Dendritic cell treated with granulocyte-macrophage colony-stimulating factor and Interleukin-4, amounts not matched to agents 40 ng/mL and 50 ng/mL, for 4 days (primary cell): ENCODE data around the gene CUL7.
A peak's percentile ranks its signal among the peaks of the same experiment; 100 is the strongest.

Experiments
- H3K27ac Mint-ChIP-seq: one replicate; pipeline ENCODE4 v1.8.0; 2022; ENCODE audit warnings: mild to moderate bottlenecking, mixed read lengths
- H3K27me3 Mint-ChIP-seq: one replicate; pipeline ENCODE4 v1.8.0; 2022; ENCODE audit warnings: mild to moderate bottlenecking, mixed read lengths
- H3K36me3 Mint-ChIP-seq: one replicate; pipeline ENCODE4 v1.8.0; 2022; ENCODE audit warnings: low read depth, mixed read lengths
- H3K4me1 Mint-ChIP-seq: one replicate; pipeline ENCODE4 v1.8.0; 2022; ENCODE audit warnings: low read depth, mixed read lengths
- H3K4me3 Mint-ChIP-seq: one replicate; pipeline ENCODE4 v1.8.0; 2022; ENCODE audit warnings: mild to moderate bottlenecking, moderate library complexity, mixed read lengths
- H3K9me3 Mint-ChIP-seq: one replicate; pipeline ENCODE4 v1.8.0; 2022; ENCODE audit warnings: mixed read lengths
- intact Hi-C: fragments of 100-400 bp; cut with micrococcal nuclease; formaldehyde crosslinking; loops from one replicate; pipeline ENCODE4 v1.15.0; 2022

Gene CUL7

DNA sequence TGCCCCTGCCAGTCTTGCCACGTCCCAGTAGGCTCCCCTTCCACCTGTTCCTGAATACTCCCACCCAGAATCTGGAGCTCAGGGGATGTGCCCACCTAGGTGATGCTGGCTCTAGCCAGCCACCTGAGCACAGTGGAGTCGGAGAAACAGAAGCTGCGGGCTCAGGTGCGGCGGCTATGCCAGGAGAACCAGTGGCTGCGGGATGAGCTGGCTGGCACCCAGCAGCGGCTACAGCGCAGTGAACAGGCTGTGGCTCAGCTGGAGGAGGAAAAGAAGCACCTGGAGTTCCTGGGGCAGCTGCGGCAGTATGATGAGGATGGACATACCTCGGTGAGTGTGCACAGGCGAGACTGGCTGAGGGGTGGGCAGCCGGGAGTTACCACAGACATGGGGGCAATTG, 9.2 kb upstream of the CUL7 start:
- H3K4me3 Mint-ChIP-seq: no peak overlapping the region
- H3K36me3 Mint-ChIP-seq: peaks cover 36% of the 10 kb centered on the region
- H3K27me3 Mint-ChIP-seq: no peaks in the 10 kb centered on the region
- intact Hi-C loops: no loop called here
- peaks cover 27% of the 10 kb centered on the region for H3K4me1 Mint-ChIP-seq
- H3K9me3 Mint-ChIP-seq: no peaks in the 10 kb centered on the region
- no peak overlapping the region for H3K27ac Mint-ChIP-seq

DNA sequence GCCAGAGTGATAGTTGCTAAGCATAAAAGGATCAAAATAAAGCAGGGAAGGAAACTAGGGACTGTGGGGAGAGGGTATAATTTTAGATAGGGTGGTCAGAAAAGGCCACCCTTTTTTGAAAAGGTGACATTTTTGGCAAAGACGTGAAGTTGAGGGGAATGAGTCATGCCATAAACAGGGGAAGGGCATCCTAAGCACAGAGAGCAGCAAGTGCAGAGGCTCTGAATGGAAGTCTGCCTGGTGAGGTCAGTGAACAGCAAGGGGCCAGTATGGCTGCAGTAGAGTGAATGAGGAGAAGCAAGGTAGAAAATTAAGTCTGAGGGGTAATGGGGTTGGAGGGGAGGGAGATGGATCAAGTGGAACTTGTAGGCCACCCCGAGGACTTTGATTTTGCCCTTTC, 8.2 kb upstream of the CUL7 start:
- no peak overlapping the region for H3K4me3 Mint-ChIP-seq
- H3K4me1 Mint-ChIP-seq: peaks cover 28% of the 10 kb centered on the region
- no peak overlapping the region for H3K27ac Mint-ChIP-seq
- H3K36me3 Mint-ChIP-seq: peaks cover 45% of the 10 kb centered on the region
- no peaks in the 10 kb centered on the region for H3K27me3 Mint-ChIP-seq
- intact Hi-C loops: no loop called here
- H3K9me3 Mint-ChIP-seq: no peaks in the 10 kb centered on the region

DNA sequence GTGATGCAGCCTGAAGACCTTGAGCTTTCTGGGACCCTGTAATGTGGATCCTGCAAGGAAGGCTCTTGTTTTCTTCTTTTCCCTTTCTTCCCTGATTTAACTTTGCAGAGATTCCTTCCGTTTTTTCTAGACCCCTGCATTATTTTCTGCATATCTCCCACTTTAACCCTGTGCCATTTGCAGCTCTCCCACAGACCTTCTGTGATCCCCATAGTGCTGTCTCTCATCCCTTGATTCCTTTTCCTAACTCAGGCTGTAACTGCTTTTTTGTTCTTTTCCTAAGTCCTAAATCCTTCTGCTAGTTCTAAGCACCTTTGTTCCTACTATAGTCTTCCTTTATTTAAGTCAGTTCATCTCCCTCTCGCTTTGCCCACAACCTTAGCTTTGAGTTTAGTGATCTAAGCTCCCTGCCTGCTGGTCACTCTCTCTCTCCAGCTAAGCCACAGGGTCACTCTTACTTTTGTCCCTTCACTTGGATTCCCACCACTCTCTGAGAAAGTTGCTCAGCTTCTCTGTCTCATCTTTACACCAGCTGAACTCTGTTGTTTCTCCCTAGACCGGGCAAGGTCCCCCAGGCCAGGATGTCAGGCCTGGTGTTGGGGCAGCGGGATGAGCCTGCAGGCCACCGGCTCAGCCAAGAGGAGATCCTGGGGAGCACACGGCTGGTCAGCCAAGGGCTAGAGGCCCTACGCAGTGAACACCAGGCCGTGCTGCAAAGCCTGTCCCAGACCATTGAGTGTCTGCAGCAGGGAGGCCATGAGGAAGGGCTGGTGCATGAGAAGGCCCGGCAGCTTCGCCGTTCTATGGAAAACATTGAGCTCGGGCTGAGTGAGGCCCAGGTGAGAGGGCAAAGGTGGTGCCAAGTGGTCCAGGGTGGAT, 7.3 kb upstream of the CUL7 start:
- H3K4me3 Mint-ChIP-seq: no peak overlapping the region
- no peaks in the 10 kb centered on the region for H3K9me3 Mint-ChIP-seq
- intact Hi-C loops: no loop called here
- H3K27ac Mint-ChIP-seq: no peak overlapping the region
- H3K4me1 Mint-ChIP-seq: peaks cover 28% of the 10 kb centered on the region
- no peaks in the 10 kb centered on the region for H3K27me3 Mint-ChIP-seq
- peaks cover 44% of the 10 kb centered on the region for H3K36me3 Mint-ChIP-seq

DNA sequence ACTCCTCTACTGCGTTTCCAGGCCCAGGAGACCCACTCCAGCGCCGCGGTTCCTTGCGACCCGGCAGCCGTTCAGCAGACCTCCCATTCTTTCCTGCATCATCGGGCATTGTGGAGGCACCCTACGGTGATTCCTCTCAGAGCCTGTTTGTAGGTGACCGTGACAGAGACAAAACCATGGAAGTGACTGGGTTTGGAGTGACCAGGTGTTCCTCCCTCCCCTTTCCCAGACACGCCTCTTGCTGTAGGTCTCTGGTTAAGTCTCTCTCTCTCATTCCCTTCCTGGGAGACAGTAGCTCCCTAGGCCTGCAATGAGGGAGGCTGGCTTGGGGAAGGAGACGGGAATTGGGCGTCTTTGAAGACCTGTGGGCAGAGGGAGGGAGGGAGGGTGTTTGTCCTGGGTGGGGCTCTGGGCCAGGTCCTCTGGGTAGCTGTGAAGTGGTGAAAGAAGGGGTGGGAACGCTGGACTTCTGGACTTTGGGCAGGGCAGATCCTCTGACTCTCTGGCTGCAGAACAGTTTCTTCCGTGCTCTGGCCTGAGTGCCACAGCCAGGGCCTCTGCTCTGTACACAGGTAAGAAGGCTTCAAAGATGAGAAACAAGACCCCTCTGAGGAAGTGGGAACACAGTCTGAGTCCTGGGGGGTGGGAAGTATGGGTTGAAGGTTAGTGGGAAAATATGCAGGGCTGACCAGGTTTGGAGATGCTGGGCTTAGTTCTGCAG, 6.5 kb upstream of the CUL7 start:
- Mint-ChIP-seq H3K27me3 (no peaks in the 10 kb centered on the region), H3K9me3 (no peaks in the 10 kb centered on the region), H3K27ac (peak overlapping the region; percentile 97), H3K4me3 (peak overlapping the region; percentile 91), H3K36me3 (peaks cover 46% of the 10 kb centered on the region), H3K4me1 (peaks cover 28% of the 10 kb centered on the region)
- intact Hi-C loops: no loop called here

DNA sequence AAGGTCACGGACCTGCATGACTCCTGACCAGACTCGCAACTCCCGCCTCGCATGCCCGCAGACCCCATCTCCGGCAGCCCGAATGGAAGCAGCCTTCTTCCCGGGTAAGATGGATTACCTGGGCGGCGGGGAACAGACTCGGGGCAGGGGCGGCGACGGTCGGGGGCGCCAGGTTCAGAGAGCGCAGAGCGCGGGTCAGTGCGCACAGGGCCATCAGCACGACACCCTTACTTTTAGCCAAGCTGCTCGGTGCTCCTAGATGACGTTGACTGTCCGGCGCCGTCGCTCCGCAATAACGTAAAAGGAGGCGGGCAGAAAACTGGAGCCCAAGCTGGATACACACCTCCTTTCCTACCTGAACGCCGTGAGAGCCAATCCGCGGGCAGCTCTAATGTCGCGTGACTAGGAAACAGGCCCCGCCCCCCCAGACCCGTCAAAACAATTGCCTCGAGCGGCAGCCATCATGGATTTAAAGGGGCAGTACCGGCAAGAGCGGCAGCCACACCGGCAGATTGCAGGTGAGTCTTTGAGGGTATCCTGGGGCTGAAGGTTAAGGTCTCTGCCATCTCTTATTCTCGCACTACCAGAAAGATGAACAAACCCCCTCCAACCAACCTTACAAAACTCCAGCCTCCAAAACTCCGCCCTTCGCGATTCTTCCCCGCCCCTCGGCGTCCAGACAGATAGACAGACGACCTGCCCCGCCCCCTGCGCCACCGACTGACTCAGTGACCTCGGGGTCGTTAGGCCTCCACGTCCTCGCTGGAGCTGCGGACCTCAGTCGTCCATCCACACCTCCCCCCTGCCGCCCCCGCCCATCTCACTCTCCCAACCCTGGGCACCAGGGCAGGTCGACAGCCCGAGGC, 5.8 kb upstream of the CUL7 start, which contains the start of the genes KLC4 and MRPL2:
TSS of gene KLC4 (plus strand) at position 464 of the 866 bp plus-strand sequence. CDS start 1,705 bp downstream, outside the sequence.
TSS of gene MRPL2 (minus strand) at position 267 of the 866 bp plus-strand sequence. CDS start at position 214, 53 bp downstream.
- H3K4me3 Mint-ChIP-seq: peak within 1 kb of the TSS; percentile 91
- H3K27ac Mint-ChIP-seq: peak within 1 kb of the TSS; percentile 97
- no peaks in the 10 kb centered on the region for H3K27me3 Mint-ChIP-seq
- no peaks in the 10 kb centered on the region for H3K9me3 Mint-ChIP-seq
- peaks cover 29% of the 10 kb centered on the region for H3K4me1 Mint-ChIP-seq
- peaks cover 48% of the 10 kb centered on the region for H3K36me3 Mint-ChIP-seq
- intact Hi-C loops: loop anchor here (1.0 to 10.0 kb wide), 3 partner anchors 45 to 115 kb away; partner anchors contain the start of genes KLHDC3 and PPP2R5D

DNA sequence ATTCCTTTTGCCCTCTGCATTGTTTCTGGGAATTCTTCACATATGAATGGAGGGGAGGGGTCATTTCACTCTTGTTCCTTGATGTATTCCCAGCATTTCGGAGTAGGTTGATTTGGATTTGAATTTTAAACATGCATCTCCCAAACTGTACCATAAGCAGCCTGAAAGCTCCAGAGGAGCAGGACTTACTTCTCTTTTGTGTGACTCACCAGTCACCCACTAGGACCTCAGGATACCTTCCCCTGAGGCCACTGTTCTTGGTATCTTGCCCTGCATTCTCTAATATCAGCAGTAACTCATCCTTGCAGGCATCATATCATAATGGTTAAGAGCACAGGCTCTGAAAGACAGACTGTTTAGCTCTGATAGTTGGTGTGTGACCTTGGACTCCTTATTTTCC, 4.9 kb upstream of the CUL7 start:
- intact Hi-C loops: loop anchor here (2.0 to 10.0 kb wide), 2 partner anchors 74 to 116 kb away; partner anchors contain the start of gene PPP2R5D
- Mint-ChIP-seq H3K27ac (peak overlapping the region; percentile 97), H3K4me3 (peak overlapping the region; percentile 91), H3K27me3 (no peaks in the 10 kb centered on the region), H3K36me3 (peaks cover 56% of the 10 kb centered on the region), H3K9me3 (no peaks in the 10 kb centered on the region), H3K4me1 (peaks cover 36% of the 10 kb centered on the region)

DNA sequence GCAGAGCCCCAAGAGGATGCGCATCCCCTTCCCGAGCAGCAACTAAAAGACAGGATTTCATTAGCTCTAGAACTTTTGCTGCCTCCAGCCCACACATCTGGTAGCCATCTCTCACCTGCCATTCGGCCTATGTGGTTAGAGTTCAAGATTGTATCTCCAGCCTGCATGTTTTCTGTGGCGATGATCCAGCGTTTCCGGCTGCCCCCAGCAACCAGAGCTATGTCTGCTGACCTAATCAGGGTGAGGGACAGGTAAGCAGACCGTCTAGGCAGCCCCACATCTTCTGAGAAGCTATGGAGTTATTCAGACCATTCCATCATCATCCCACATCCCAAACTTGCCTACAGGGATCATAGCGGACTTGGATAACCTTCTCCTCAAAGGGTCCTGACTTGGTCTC, 2.3 kb upstream of the CUL7 start:
- H3K27me3 Mint-ChIP-seq: no peaks in the 10 kb centered on the region
- peaks cover 55% of the 10 kb centered on the region for H3K4me1 Mint-ChIP-seq
- intact Hi-C loops: loop anchor here (10.0 kb wide), 1 partner anchor 71 kb away; the partner anchor contains the start of gene PPP2R5D
- peaks cover 64% of the 10 kb centered on the region for H3K36me3 Mint-ChIP-seq
- no peak overlapping the region for H3K4me3 Mint-ChIP-seq
- no peaks in the 10 kb centered on the region for H3K9me3 Mint-ChIP-seq
- no peak overlapping the region for H3K27ac Mint-ChIP-seq

DNA sequence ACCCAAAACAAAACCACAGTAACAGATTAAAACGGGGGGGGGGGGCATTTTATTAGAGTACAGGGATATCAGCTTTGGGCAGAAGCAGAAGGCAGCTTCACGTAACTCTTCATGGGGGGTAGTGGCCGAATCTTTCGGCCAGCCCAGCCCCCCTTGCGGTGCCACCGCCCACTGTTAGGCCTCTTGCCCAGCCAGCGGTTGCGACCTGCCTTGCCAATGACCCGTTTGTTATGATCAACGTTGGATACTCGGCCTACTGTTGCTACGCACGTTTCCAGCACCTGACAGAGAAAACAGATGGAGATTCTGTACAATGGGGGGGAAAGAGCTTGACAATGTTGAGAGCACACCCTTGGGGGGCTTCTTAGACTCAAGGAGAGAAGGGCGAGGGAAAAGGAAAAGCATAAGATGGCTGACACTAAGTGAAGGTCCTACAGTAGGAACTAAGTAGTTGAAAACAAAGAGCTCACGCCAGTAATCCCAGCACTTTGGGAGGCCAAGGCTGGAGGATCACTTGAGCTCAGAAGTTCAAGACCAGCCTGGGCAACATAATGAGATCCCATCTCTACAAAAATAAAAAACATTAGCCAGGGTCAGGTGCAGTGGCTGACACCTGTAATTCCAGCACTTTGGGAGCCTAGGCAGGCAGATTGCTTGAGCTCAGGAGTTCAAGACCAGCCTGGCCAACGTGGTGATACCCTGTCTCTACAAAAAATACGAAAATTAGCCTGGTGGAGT, 724 bp upstream of the CUL7 start:
- Mint-ChIP-seq H3K36me3 (peaks cover 74% of the 10 kb centered on the region), H3K4me3 (peak overlapping the region; percentile 94), H3K9me3 (no peaks in the 10 kb centered on the region), H3K27ac (peak overlapping the region; percentile 95), H3K27me3 (no peaks in the 10 kb centered on the region), H3K4me1 (peaks cover 48% of the 10 kb centered on the region)
- intact Hi-C loops: loop anchor here (10.0 kb wide), 1 partner anchor 70 kb away; the partner anchor contains the start of gene PPP2R5D

DNA sequence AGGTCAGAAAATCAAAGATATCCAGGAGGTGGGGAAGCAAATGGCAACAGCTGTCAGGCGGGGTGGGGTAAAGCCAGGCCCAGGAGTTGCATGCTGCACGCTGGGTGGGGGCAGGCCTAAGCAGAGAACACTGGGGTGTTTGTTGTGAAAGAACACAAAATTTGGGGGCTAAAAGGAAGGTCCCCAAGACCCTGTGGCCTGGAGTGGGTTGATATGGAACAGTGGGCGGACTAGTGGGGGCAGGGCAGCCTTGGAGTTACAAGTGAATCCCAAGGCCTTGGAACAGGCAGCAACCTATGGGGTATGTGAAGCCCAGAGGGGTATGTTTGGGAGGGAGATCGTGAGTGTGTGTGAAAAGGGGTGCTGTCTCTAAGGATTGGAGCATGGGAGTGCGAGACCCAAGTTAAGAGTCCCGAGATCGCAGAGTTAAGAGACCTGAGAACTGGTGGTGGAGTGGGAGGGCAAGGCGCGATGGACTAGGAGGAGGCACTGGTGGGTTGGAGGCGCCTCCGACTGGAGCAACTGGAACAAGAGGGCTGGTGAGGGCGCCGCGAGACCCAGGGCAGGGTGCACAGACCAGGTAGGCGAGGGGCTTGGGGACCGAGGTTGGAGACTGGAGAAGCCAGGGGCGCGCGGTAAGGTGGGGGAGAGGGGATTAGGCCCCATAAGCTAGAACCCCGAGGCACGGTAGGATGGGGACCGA, 658 bp downstream of the CUL7 start:
- no peaks in the 10 kb centered on the region for H3K9me3 Mint-ChIP-seq
- intact Hi-C loops: loop anchor here (10.0 kb wide), 1 partner anchor 68 kb away; the partner anchor contains the start of gene PPP2R5D
- peak overlapping the region; percentile 95 for H3K27ac Mint-ChIP-seq
- H3K4me1 Mint-ChIP-seq: peaks cover 39% of the 10 kb centered on the region
- H3K27me3 Mint-ChIP-seq: no peaks in the 10 kb centered on the region
- peak overlapping the region; percentile 94 for H3K4me3 Mint-ChIP-seq
- H3K36me3 Mint-ChIP-seq: peaks cover 76% of the 10 kb centered on the region

DNA sequence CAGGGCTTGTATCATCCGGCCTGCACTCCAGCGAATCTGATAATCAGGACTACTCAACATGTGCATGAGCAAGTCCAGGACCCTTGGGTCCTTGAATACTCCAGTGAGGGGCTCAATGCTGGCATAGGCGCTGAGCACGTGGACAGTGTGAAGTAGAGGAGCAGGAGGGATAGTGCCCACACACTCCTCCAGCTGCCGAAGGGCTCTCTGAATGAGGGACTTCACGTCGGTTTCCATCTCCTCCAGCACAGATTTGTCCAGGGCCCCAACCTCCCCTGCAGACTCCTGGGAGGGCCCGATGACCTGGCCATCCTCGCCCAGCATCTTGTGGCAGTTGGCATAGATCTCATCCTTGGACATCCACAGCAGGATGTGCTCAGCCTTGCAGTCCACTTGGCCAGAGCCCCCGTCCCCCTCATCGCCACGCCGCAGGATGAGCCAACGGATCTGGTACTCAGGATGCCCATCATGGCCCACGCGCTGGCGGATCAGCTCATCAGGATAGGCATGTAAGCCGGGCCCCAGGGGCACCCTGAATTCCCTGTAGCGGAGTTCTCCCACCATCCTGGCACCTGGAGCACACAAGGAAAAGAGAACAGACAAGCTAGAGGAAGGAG, 1.3 kb downstream of the CUL7 start:
- Mint-ChIP-seq H3K9me3 (no peaks in the 10 kb centered on the region), H3K36me3 (peaks cover 75% of the 10 kb centered on the region), H3K27ac (peak overlapping the region; percentile 95), H3K4me3 (peak overlapping the region; percentile 94), H3K27me3 (no peaks in the 10 kb centered on the region), H3K4me1 (peaks cover 37% of the 10 kb centered on the region)
- intact Hi-C loops: loop anchor here (10.0 kb wide), 1 partner anchor 68 kb away; the partner anchor contains the start of gene PPP2R5D

DNA sequence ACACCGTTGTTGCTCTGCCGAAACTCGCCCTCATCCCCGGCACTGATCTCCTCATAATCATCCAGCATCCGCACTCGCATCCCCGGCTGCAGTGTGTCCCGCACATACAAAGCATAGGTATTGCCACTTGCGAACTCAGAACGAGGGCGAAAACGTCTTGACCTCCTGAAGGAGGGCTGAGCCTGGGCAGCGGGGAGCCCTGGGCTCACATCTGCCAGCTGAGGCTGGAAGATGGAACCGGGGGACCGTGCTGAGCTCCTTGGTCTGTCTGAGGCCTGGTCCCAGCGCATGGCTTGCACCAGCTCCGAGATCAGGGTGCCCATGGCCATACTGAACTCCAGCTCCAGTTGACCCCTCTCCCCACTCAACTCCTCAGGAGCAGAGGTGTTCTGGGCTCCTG, 2.7 kb downstream of the CUL7 start:
- Mint-ChIP-seq H3K36me3 (peaks cover 75% of the 10 kb centered on the region), H3K27me3 (no peaks in the 10 kb centered on the region), H3K27ac (peak overlapping the region; percentile 5), H3K4me3 (no peak overlapping the region), H3K4me1 (peaks cover 37% of the 10 kb centered on the region), H3K9me3 (no peaks in the 10 kb centered on the region)
- intact Hi-C loops: loop anchor here (10.0 kb wide), 1 partner anchor 66 kb away; the partner anchor contains the start of gene PPP2R5D

DNA sequence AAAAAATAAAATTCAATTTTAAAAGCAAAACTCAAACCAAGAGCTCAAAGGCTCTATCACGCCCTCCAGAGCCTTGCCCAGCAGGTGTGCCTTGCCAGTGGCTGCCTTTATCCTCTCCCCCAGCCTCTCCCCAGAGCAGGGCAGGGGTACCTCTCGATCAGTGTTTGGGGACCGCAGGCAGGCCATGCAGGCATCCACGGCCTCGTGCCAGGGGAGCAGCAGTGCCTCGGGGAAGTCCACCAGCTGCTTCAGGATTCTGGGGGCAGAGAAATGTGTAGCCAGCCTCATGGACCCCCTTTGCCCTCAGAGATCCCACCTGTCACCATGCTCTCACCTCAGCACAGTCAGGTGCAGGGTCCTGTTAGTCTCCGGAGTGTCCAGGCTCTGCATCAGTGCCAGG, 5.7 kb downstream of the CUL7 start:
- H3K9me3 Mint-ChIP-seq: no peaks in the 10 kb centered on the region
- H3K4me3 Mint-ChIP-seq: no peak overlapping the region
- H3K27ac Mint-ChIP-seq: no peak overlapping the region
- H3K27me3 Mint-ChIP-seq: no peaks in the 10 kb centered on the region
- intact Hi-C loops: no loop called here
- peaks cover 81% of the 10 kb centered on the region for H3K36me3 Mint-ChIP-seq
- peaks cover 24% of the 10 kb centered on the region for H3K4me1 Mint-ChIP-seq
